Measurements from ENCODE around the gene MITF.
"Not testable (repeated sequence)": the region's sequence is repeated elsewhere in the genome, so short reads cannot be mapped to it uniquely, and the experiment has no call there.

MITF gene

DNA sequence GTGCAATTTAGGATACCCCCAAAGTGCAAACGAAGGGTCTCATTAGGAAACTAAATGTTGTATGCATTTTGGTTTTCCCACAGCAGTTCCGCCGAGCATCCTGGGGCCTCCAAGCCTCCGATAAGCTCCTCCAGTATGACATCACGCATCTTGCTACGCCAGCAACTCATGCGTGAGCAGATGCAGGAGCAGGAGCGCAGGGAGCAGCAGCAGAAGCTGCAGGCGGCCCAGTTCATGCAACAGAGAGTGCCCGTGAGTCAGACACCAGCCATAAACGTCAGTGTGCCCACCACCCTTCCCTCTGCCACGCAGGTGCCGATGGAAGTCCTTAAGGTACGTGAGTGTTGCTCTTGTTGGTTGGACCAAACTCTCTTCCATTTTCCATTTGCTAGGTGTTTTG lies 139.8 kb downstream of the MITF start:
- no peak for DNase-seq

DNA sequence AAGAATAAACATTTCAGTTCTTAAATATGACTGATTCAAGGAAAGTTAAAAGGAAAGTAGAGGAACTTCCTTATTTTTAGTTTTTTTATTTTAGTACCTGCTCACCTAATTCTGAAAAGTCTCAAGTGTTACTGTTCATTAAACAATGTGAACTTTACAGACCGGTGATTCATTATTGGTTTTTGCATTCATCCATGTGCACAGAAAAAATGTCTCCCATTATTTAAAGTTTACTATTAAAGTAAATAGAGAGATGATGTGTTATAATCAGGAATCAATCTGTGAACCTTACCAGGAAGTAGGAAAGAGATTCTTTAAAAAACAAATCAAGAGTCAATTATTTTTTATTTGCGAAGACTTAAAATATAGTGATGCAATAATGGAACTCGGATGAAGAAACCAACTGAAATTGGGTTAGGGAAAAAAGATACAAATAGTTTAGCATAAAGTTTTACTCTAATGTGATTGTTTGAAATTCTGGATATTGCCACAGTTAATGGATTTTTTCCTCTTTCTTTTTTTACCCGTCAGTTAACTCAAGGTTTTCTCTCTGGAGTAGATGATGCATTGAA lies 140.9 kb downstream of the MITF start:
- DNase-seq = no peak

DNA sequence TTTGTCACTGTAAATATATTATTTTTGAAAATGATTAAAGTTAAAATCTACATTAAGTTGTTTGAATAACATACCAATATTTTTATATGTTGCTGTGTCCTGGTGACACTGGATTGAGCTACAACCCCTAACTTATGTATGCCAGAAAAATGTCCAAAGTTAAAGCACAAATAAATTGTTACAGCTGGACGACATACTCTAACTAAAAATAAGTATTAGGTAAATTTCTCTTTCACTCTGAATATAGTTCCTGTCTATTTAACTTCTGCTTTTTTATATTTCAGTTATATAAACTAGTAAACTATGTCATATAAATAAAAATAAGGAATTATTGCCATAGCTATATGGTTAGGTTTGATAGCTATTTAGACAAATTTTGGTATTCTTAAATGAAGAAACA lies 141.8 kb downstream of the MITF start:
- DNase-seq = no peak

DNA sequence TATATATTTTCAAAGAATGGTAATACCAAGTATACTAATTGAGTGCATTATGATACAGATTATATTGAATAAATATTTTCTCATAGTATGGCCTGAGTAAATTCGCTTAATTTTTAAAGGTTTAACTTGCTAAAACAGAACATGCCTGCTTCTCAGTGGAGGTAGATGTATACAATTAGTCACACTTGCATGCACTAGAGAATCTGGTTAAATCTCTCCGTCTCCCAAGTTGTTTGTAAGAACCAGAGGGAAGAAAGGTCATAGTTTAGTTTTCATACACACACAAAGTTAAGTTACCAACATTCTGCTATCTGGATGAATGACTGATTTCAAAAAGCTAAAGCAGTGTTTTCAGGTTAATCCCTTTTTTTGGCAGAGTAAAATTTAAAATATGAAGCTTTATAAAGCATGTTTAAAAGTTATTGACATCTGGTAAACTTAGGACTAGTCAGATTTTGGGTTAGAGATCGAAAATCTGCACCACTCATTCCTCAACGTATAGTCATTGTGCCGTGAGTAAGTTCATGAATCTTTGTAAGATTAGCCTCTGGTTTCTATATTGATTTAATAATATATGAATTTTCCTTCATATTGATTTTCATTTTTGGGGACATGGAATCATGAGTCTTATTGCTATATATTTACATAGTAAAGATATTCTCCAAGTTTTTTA lies 142.6 kb downstream of the MITF start:
- no peak for DNase-seq

DNA sequence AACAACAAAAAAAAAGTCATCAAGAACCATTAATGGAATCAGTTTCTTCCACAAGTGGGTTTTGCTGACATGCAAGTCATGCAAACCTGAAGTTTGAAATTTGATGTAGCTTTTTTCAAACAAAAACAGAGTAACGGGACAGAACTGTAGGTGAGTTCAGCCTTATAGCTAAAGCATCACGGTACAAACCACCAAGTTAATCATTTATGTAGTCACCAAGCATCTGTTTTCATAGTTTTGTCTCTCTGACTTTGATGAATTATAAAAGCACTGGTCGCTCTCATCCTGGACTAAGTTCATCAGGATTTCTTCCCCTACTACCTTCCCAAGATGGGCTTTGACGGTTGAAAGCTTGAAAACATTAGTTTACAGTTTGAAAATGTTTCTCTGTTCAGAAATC lies 143.3 kb downstream of the MITF start:
- DNase-seq = no peak

DNA sequence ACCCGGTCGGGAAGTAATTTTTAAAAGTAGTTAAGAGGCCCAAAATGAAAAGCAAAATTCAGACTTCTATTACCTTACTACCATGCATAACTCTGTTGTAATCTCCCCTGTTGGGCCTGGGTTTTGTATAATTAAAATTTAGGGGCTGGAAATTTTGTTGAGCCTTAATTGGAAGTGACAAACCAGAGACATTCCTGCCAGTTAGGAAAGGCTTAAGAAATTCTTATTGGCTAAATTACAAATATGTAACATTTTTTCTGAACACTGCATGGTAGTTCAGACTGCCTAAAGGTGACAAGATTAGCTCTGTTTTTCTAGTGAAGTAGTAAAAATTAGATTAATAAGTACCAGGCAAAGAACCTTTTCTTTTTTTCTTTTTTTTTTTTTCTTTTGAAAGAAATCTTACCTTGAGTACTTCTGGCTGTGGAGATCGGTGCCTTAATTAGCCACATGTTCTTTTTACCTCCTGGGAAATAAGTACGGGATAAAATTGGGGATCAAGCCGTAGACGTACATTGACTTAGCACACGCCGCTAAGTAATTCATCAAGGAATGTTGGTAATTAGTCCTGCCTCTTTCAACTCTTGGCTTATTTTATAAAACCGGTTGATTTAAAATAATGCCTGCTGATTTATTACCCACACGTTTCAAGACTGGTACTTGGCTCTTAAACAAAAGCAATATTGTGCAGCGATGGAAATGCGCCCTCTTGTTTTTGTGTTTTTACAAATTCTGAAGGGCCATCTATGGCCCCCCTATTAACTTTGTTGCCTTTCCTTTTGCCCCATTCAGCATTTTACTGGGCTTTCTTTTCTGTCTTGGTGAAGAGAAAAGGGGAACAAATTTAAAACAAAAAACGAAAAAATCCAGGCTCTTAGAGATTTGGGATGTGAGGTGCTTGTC lies 149.0 kb downstream of the MITF start:
- DNase-seq = no peak

DNA sequence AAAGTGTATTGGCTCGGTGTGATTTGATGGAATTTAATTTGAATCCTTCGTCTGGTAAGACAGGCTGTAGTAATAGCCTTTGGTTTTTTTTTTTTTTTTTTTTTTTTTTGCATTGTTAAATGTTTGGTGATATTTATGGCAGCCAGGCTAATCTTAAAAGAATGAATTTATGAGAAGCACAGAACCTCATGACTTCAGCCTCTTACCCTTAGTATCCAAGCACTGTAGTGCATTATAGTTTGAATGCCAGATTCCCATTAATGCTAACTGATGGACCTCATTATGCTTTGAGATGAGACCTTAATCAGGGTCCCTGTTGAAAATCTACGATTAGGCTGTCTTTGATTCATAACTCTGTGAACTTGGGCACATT lies 149.7 kb downstream of the MITF start:
- no peak for DNase-seq

DNA sequence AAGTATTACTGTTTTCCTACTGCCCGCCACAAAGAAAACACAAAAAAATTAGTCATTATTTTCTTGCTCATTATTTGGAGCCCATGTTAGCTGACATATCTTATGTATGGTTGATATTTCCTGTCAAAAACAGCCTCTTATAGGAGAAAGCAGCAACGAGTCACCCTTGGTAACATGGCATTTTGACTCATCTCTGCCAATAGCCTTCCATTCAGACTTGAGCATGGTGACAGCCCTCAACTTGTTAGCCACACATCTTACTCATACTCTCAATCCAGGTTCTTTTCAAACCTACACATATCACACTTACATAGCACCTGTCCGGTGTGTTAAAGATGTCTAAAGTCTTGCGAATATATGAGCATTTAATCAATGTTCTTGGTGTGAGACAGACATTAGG lies 150.8 kb downstream of the MITF start:
- no peak for DNase-seq

DNA sequence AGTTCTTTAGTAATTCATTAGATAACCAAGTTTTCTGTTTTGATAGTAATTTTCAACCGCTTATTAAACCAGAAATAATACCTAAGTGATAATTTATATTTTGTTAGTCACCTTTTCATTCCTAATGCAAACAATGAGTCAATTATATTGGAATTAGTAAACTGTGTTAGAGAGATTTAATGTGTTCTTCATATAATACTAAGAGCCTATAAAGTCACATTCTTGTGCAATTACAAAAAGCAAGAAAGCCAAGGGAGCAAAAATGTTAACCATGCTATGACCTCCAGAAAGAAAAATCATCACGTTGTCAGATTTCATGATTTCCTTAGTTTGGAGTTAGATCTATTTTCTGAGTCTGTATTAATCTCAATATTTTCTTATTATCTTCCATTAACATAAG lies 151.4 kb downstream of the MITF start:
- DNase-seq = no peak

DNA sequence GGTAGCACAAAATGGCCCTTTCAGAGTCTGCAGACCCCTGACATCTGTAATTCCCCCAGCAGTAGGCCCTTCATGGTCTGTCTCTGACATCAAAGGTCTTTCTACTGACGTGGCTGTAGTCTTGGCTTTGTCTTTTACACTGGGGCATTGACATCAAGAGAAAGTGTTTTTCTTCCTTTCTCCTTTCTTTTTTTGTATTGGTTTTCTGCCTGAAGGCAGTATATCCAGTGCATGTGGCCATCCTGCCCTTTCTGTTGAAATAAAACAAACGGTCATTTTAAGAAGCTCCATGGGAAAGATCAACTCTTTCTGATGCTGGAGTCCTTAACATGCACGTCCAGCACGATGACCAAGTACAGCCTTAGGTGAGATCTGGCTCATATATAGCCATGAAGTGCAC lies 153.4 kb downstream of the MITF start:
- DNase-seq = no peak

DNA sequence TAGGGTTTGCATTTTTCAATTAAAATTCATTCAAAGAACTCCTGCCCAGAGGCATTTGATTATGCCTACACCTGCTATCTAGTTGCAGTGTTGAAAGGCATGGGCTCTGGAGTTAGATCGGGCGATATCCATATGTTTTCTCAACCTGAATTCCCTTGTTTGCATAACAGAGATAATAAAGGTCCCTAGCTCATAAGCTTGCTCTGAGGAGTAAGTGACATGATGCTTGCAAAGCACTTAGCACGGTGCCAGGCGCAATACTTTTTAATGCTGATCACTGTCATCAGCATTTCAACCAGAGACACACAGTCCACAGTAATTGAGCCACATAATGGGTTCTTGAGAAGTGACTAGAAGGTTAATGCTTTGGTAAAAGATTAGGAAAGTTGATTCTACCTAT lies 154.0 kb downstream of the MITF start:
- no peak for DNase-seq

DNA sequence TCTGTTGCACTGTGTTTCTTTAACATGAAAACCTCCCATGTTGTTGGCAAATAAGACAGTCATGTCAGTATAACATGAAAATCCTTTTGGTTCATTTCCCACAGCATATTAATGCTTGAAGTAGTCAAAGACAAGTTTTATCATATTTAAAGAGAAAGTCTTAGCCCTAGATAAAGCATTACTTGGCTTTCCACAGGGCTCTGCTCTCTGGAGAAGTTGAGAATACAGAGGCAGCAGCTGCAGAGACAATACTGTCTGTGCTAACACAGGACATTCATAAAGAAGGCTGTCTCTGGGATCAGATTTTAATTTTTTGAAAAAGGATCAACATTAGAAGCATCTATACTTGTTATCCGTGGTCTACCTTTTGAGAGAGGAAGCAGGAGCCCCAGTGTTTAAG lies 156.8 kb downstream of the MITF start:
- no peak for DNase-seq

DNA sequence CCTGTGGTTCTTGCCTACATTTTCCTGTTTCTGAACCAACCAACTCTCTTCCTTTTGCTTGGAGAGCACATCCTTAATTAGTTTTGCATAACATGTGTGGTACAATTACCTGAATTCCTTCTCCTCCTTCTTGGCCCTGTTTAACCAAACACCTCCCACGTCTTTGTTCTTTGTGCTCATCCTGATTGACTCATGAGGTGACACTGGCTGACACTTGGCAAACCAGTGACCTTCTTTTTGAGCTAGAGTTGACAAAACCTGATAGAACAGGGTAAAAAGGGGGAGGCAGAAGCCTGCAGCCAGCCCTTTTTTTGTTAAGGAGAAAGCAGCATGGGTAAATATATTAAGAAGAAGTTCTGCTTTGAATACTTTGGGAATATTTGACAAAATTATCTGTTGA lies 161.1 kb downstream of the MITF start:
- no peak for DNase-seq

DNA sequence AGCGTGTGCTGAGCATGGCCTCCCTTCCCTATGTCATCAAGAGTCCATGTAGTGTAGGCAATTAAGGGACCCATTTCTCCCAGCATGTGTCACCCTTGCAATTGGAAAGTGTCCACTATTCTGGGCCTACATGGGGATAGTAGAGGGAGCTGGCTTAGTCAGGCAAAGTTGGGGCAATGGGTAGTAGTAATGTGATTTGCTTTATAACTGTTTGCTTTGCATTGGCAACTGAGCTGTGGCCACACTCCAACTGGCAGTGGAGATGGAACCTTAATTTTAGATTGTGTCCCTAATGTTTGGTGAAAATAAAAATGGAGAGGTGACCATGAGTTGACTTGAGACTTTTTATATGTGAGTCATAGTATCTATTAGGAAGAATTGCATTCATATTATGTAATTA lies 162.5 kb downstream of the MITF start:
- DNase-seq = no peak

DNA sequence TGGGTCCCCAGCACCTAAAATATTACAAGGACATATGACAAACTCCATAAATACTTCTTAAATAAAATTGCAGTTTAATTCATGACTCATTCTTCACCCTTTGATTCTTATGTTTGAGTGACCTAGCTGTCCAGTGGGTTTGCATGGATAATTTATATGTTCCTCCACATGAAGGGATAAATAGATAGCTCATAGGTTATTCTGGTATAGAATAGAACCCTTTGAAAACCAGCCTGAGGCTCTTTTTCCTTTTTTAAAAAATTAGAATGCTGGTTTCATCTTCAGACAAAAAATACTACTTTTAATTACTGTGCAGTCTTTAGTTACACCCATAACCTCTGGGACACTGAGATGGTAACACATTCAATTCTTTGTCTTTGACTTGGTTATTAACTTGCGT lies 163.1 kb downstream of the MITF start:
- DNase-seq = no peak

DNA sequence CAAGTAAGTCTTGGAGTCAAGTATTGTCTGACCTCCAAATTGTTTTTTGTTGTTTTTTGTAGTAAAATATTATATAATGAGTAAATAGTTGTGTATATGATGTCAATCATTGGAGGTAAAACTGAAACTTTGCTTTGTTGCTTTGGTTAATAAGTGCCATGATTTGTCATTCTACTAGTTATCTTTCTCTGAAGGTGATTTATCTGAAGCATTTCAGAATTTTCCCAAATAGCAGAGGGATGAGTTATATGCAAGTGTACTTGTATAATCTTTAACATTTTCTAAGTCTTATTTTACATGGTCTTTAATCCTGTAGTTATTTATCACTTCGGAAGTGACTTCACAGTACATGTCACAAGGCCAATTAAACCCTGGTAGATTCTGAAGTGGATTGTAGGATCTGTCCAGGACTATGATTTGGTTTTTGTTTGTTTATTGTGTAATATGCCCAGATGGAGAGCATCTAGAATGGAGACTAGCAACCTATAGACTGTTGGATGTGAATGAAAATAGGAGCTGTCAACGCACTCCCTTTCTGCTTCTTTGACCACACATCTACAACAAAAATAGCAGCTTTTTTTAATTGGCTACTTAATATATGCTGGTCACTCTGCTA lies 167.2 kb downstream of the MITF start:
- no peak for DNase-seq

DNA sequence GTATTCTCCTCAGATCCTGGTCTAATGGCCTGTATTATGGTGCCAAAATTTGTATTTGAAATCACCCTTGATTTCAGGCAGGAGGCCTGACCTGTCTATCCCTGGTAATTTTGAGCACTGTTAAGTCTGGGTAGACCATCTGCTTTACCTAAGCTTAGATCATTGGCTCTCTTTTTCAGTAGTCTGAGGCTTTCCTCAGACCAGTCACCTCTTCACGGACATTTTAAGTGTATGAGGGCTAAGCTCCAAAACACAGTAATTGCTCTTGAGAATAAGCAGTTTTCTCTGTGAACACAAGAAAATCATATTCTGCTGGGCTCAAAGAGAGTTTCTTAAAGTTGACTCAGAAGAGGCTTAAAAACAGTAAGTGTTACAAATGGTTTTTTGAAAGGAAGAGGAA lies 168.3 kb downstream of the MITF start:
- no peak for DNase-seq

DNA sequence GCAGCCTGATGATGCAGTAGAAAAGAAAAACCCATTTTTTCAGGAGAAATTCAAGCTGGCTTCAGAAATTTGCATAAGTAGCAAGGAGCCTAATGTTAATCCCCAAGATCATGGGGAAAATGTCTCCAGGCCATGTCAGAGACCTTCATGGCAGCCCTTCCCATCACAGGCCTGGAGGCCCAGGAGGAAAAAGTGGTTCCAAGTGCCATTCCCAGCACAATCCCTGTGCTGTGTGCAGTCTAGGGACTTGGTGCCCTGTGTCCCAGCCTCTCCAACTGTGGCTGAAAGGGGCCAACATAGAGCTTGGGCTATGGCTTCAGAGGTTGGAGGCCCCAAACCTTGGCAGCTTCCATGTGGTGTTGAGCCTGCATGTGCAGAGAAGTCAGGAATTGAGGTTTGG lies 170.6 kb downstream of the MITF start:
- DNase-seq = not testable (repeated sequence)

DNA sequence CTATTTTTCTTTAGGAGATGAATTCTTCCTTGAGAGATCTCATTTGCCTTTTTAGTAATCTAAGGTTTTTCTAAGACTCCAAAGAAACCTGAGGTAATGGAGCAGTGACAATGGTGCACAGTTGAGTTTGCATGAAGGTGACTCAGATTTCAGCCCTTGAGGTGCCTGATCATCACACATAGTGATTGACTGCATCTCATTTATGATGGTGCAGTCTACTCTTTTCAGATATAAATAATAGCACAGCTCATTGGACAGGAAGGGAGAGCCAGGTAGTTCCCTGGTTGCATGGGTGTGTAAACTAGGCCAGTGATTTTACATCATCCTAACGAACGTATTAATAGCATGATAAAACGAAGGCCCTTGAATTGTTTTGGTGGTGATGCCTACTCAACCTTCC lies 174.2 kb downstream of the MITF start:
- no peak for DNase-seq

DNA sequence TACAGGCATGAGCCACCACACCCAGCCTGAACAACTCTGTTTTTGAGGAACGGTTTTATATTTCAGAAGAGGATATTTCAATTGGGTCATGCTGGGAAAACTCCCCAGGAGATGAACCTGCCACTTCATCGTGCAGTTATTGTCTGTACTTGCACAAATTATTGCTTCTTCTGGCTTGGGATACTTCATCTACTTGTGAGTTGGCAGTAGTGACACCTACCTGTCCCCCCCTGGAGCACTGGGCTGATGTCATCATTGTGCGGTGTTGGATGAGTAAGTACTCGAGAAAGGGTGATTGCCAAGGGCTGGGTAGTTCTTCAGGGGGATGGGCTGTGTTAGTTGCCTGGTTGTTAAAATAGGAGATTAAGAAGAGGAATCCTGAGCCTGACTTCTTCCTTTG lies 175.1 kb downstream of the MITF start:
- no peak for DNase-seq

DNA sequence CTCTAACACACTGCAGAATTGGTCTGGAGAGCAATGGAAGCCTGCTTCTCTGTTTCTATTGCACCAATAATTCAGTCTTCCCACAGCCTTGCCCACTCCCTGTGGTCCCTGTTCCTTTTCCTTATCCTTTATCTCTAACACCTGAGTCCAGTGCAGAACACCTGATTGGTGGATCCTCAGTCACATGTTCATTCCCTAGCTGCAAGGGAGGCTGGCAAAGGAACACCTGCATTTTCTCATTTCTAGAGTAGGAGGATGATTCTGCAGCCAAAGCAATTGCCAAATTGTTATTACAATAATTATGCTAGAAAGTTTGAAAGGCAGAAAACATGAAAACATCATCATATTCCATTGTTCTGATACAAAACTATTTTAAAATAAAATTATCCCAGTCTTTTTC lies 176.5 kb downstream of the MITF start:
- DNase-seq = no peak

DNA sequence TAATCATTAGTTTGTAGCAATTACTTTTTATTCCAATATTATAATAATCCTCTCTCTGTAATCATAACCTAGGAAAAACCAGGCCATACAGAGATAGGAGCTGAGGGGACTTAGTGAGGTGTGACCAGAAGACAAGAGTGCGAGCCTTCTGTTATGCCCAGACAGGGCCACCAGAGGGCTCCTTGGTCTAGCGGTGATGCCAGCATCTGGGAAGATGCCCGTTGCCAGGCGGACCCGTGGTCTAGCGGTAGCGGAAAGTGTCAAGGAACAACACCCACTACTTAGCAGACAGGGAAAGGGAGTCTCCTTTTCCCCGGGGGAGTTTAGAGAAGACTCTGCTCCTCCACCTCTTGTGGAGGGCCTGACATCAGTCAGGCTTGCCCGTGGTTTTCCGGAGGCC lies 180.7 kb downstream of the MITF start:
- not testable (repeated sequence) for DNase-seq

DNA sequence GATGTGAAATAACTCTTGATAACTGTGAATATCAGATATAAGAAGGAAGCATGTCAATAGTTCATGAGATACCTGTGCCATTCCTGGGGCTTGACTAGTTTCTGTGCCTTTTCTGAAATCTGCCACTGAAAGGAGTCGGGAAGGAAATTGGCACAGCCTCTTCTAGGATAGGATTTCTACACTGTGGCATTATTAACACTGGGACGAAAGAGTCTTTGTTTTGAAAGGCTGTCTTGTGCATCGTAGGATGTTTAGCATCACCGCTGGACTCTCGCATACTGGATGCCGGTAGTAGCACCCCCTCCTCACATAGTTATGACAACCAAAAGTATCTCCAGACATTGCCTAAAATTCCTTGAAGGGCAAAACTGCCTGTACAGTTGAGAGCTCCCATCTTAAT lies 182.4 kb downstream of the MITF start:
- no peak for DNase-seq

DNA sequence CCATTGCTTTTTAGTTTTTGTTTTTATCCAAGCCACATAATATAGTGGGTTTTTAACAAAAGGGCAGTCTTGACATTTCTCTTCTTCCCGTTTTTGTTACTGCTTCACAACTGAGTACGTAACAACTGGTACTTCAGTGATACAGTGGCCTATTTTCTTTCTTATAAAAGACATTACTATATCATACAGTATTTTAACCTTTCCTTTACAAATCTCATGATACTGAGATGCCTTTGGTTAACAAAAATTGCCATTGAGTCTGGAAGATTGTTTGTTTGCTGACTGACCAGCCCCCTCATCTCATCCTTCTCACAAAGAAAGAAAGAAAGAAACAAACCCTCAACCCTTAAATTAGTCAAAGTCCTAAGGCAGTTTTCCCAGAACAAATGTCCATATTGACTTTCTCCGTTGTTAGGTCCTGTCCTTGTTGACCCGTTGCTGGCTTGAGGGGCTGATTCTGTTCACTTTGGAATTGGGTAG lies 183.3 kb downstream of the MITF start:
- DNase-seq = no peak

Data from 8988T (cell line).